GM19238 (cell line): ENCODE results near the gene HTRA2.
"Not testable (repeated sequence)": the region's sequence is repeated elsewhere in the genome, so short reads cannot be mapped to it uniquely, and the experiment has no call there.

ENCODE experiments used
- DNase-seq: peaks from one replicate; pipeline ENCODE4 v3.0.0; 2011; ENCODE audit warnings: low spot score; ENCODE audit not compliant: insufficient read length

Gene HTRA2

GRCh38 chr2:74529357-74530238 lies at the start of gene HTRA2, which contains the start of gene AUP1:
Gene HTRA2, plus strand, starts transcription at chr2:74529933. Its CDS starts 74 bp downstream, at chr2:74530007.
Gene AUP1, minus strand, starts transcription at chr2:74529706. Its CDS starts 77 bp downstream, at chr2:74529629.
- peak; percentile 99 for DNase-seq

DNA sequence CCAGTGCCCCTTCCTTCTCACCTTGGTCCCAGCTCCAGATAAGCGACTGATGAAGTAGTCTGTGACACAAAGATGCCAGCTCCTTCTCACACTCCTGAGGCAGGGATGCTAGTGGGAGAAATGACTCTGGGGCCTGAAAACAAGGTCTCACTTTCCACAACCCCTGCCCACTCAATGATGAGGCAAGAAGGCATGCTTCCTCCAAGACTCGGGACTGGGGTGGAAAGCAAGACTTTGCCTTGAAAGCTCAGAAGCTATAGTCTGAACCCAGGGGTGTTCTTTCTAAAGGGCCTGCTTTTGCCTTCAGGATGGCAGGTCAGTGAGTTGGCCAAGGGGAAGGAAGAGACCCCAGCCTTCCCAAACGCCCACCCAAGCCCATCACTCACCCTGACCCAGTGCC lies 48.3 kb upstream of the HTRA2 start:
- no peak for DNase-seq

DNA sequence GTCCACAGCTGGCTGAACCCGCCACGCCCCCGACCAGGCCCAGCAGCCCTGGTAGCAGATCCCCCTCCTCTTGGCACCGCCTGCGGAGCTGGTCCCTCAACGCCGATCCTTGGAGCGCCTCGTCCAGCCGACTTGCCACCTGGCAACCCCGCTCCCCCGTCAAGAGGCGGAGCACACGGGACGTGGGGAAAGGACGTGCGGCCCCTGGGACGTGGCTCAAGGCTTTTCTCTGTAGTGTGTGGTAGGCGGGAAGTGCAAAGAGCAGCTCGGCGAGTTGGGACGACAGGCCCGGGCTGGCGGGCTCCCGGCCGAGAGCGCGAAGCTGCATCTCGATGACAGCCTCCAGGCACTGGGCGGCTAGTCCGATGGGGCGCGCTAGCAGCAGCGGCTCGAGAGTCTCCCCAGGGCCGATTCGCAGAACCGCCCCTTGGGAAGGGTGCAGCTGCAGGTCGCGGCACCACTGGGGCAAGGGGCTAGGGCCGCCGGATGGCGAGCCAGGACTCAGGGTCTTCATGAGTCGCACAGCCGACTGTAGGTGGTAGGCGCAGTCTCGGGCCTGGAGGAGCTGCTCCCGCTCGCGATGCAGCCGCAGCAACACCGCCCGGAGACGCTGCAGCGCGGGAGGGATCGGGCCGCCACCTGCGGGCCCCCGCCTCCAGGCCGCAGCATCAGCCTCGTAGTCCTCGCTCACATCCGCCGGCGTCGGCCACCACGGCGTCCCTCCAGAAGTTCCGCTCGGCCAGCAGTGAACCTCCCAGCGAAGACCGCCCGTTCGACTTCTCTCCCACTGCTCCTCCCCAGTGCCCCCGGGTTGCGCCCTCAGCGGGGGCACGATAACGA lies 47.6 kb upstream of the HTRA2 start:
- no peak for DNase-seq

DNA sequence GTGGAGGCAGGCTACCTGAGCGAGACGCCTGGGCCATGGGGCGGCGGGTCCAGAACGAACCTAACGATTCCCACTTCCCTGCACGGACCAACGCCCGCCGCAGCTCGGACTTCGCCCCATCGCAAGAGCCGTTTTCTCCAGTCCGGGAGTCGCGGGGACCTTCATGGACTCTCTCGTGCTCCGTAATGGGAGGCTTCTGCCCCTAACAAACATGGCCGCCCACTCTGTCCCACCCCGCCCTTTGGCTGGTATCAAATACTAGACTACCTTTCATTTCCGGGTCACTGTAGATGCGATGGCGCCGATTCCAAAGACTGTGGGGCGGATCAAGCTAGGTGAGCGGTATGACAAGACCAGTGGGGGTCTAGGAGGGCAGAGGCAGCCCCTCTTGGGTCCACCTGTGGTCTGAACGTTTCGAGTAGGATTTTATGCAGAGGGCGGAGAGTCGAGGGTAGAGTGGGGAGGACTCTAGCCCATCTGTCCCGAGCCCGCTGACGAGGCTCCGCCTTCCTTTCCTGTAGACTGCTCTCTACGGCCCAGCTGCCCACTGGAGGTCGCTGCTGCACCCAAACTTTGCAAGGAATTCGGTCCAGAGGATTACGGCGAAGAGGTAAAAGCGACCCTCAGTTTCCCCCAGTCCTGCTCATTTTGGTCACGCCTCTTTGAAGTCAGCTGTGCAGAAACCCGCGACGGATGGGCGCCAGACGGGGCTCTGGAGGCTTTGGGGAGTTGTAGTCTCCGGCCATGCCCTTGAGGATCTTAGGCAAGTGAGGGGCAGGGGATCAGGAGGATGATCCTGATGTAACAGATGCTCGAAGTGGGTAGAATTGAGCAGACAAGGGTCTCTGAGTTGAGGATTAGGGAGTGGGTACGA lies 46.7 kb upstream of the HTRA2 start, which contains the start of the genes CCDC142 and TTC31:
CCDC142 (minus strand) TSS at position 198 of the 874 bp plus-strand sequence; CDS start at position 37, 161 bp downstream.
TTC31 (plus strand) TSS at position 281 of the 874 bp plus-strand sequence; CDS start at position 296, 15 bp downstream.
- DNase-seq = peak; percentile 87

- not testable (repeated sequence) for DNase-seq
Measured at GRCh38 chr2:74483675-74484164, 46.0 kb upstream of the HTRA2 start.

DNA sequence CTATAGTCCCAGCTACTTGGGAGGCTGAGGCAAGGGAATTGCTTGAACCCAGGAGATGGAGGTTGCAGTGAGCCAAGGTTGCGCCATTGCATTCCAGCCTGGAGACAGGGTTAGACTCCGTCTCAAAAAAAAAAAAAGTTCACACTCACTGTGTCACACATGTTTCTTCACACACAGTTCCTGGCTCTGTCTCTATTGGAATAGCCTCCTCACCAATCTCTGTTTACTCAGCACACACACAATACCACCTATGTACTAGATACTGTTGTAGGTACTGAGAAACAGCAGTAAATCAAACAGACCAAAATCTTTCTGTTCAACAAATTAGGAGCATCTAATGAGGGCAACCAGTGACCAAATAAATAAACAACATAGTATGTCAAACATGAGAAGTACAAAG lies 43.6 kb upstream of the HTRA2 start:
- DNase-seq = no peak

DNA sequence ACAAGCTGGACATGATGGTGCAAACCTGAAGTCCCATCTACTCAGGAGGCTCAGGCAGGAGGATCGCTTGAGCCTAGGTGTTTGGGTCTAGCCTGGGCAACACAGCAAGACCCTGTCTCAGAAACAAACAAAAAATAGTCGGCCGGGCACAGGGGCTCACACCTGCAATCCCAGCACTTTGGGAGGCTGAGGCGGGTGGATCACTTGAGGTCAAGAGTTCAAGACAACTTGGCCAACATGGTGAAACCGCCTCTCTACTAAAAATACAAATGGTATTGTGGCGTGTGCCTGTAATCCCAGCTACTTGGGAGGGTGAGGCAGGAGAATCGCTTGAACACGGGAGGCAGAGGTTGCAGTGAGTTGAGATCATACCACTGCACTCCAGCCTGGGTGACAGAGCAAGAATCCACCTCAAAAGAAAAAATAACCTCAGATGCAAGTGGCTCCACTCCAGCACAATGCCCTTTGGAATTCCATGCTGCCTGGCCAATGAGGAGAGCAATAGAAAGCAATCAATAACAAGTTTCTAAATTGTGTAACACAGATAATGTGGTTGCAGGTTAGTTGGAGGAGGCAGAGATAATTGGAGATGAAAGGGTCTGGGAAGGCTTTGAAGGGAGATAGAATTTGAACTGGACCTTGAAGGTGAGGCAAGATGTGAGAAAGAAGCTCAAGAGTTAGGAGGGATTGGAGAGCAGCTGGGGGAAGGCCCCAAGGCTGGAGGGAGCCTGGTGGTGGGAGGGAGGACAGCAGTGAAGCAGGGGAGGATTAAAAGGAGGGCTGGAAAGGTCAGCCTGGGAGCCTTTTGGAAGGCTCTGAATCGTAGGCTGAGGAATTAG lies 40.9 kb upstream of the HTRA2 start:
- DNase-seq = no peak

GRCh38 chr2:74489906-74490305 lies 39.8 kb upstream of the HTRA2 start:
- no peak for DNase-seq

DNA sequence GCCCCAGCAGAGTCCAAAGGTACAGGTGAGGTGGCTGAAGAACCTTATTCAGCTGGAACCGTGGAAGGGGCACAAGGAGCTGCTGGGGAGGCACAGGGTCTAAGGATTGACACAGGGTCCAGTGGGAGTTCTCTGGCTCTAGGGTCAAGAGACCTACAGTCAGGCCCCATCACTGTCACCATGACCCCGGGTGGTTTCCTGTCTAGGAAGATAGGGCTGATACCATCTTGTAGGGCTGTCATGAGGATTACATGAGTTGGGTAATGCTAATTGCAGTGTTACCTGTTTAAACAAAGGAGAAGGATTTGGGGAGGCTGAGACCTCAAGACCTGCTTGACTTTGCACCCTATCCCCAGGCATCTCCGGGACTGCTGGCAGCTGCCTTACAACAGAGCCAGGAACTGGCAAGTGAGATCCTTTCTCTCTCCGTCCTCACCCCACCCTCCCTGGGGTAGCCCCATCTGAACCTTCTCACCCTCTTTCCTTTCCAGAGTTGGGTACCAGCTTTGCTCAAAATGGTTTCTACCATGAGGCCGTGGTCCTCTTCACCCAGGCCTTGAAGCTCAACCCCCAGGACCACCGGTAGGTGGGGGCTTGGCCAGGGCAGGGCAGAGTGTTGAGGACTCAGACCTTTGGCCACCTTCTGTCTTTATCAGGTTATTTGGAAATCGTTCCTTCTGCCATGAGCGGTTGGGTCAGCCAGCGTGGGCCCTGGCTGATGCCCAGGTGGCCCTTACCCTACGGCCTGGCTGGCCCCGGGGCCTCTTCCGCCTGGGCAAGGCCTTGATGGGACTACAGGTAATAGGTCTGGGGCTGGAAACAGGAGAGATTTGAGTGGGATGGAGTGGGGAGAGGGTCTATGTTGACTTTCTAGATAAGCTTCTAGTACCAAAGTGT lies 37.8 kb upstream of the HTRA2 start:
- no peak for DNase-seq

- no peak for DNase-seq
Measured at GRCh38 chr2:74493546-74493945, 36.2 kb upstream of the HTRA2 start.

- no peak for DNase-seq
Measured at GRCh38 chr2:74495440-74495839, 34.3 kb upstream of the HTRA2 start.

DNA sequence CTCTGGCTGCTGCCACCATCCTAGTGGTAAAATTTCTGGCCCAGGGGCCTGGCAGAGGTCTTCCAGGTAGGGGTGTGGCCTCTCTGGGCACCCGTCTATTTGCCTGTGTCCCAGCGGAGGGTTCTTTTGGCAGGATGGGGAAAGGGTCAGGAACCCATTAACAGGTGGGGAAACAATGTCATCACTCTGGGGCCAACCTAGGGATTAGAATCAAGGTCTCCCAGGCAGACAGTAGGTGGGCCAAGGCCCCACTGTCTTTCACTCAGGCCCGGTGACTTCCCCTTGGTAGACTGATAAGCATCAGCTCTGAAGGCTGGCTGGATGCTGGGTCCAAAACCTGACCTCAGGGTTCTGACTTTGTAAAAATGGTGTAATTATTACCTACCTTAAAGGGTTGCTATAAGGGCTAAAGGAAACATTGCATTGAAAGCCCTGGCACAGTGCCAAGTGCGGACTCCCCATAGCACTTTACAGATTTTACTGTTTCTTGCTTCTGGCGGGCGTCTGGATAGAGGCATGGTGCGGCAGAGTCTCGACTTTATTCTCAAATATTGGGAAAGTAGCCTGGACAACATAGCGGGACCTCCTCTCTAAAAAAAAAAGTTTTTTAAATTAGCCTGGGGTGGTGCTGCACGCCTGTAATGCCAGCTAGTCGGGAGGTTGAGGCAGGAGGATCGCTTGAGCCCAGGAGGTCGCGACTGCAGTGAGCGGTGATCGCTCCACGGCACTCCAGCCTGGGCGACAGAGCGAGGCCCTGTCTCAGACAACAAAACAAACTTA lies 32.5 kb upstream of the HTRA2 start:
- DNase-seq = no peak

DNA sequence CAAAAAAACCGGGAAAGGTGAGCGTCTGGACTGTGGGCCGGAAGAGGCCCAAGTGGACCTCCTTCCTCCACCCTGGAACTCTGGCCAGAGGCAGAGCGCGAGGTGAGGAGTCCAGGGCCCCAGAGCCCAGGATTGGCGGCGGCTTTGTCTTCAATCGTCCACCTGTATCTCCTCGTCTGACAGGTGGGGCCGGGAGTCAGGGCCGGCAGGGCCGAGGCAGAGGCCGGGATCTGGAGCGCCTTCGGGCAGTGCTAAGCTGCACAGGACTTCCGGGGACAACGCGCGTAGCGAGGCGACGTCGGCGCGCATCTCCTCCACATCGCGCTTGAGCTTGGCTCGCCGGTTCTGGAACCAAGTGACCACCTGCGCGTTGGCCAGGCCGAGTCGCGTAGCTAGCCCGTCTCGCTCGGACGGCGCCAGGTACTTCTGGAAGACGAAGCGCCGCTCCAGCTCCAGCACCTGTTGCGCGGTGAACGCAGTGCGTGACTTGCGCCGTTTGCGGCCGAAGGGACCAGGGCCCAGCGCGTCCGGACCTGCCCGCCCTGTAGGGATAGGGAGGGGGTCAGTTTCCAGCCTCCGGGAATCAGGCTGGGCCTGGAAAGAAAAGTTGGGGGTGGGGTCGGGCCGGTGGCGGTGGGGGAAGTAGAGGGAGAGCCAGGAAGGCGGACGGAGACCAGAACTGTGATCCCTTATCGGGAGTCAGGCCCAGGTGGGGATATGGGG lies 31.8 kb upstream of the HTRA2 start:
- DNase-seq = no peak

DNA sequence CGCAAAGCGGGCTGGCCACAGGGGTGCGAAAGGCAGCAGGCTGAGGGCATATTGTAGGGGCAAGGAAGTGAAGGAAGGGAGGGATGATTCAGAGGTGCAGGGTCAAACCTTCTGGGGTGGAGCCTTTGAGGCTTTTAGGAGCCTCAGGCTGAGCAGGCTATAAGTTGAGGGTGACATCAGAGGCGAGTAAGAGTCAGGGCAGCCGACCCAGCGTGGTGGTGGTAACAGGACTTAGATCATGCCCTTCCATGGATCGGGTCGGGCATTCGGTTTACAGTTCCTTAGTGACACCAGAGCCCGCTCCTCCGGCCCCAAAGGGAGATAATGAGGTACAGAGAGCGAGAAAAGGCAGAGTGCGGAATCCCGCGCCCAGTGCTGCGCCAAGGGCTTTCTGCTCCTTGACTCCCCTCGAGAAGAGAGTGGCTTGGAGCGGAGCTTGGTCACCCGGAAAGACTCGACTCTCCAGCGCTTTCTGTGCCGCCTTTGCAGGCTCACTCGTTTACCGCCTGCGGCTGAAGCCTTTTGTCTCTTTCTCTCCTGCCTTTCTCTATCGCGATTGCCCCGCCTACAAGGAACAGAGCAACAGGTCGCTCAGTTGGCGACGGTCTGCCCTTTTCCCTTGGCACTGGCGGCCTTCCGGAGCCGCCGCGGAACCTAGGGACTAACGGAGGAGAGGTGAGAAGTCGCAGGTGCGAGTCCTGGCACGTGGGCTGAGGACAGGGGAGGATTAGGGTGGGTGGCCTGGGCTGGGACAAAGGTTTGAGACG lies 31.1 kb upstream of the HTRA2 start:
- no peak for DNase-seq

DNA sequence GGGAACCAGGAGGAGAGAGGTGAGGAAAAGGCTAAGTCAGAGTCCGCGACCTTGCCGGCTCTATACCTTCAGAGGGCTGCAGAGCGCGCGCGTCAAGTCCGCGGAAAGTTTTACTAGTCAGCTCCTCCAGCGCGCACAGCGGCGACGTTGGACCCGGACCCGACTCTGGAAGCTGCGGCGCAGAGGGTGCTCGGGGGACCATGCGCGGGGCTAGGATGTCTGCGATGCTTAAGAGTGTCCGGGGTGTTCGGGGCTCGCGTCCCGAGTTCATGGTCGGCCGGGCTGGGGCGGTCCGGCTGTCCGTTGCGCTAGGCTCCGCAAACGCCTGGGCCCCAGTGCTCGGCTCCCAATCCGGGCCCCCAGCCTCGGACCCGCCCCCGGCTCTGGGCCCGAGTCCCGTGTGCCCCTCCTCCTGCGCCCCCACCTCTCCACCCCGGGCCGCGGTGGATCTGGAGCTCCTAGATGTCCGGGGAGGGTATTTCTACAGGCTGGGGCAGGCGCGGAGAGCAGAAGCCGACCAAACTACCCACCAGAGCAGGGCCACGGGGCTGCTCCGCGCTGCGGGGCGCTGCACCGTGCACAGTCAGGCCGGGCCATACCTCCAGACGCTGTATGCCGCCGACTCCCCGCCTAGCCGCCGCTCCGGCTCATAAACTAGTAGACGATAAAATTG lies 30.3 kb upstream of the HTRA2 start, which contains the start of gene LBX2:
LBX2 (minus strand) TSS at position 337 of the 673 bp plus-strand sequence; CDS start at position 271, 66 bp downstream.
- DNase-seq = no peak
